Stimulated activated CD4-positive, alpha-beta T cell treated with anti-CD3 and anti-CD28 coated beads, Interleukin-4, amount 100 ng/mL, for 4 hours (primary cell): ENCODE data around the gene ACCSL.

Experiments used
- DNase-seq, 2 experiments: peaks; one replicate each; pipeline ENCODE4 v3.0.0-alpha.2; 2020

Gene ACCSL

GRCh38 chr11:44104481-44105294 is 56.9 kb downstream of the ACCSL start:
- DNase-seq, result no peak

DNA sequence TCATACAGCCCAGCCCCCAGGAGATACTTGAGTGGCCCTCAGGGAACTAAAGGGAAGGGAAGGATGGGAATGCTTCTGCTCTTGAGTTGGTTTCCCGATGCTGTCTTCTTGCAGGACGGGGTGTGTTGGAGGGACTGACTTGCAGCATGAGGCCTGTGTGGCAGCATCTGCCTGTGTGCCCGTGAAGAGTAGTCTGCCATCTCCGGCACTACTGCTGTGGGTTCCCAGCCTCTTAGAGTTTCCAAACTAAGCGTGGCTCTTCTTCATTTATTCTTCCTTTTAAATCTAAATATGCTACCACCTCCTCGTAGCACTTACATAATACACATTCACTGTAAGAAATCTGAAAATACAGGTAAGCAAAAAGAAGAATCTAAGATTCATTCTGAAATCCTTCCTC is 60.5 kb downstream of the ACCSL start:
- no peak for DNase-seq
